EH (cell line): Measurements from ENCODE around the gene RXRG.

Source experiments
- DNase-seq: peaks from one replicate; pipeline ENCODE4 v3.0.0-alpha.2; 2015; ENCODE audit warnings: low read depth

RXRG gene

DNA sequence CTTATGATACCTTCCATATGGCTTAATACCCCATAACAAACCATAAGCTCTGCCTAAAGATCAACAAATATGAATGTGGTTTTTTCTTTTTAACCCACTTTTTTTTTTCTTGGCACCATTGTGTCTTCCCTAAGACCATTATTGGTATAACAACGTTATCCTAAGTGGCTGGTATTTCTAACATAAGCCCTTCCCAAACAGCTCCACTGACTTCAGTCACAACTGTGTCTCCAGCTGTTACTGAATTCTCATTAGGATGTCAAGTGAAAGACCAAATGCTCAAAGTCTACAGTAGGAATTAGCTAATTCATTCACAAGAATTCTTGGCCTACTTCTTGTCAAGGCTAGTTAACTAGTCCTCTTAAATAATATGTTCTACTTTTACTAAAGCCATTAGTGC is 4.2 kb upstream of the RXRG start:
- no peak for DNase-seq

- no peak for DNase-seq
Observed at GRCh38 chr1:165445388-165445787, 462 bp upstream of the RXRG start.

DNA sequence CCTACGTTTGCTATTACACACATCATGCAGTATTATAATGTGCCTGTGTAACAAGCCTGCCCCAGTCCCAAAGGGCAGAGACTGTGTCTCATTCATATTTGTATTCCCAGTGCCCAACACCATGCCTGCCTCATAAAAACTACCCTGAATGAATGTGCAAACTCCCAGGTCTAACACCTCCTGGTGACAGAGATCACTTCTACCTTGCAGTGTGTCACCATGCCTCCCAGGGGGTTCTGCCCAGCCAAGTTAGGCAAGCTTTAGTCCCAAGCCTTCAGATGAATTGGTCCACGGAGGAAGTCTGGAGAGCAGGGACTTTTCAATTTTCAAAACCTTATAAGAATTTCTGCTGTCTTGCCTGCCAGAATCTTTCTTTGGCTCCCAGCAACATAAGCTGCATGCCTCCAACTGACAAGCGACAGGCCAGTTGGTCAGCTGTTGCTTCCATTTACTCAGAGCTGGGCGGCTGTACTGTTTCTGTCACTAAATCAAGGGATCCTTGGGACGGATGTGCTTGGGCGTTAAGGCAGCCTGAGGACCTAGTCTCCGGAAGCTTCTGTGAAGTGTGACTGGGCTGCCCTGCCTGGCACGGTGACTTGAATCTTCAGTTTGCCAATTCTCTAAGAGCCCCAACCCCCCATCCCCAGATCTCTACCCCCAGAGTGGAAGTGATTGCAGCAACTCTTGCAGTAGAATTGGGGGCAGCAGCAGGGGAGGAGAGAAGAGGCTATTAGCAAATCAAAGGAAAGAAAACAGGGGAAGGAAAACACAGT is 1.2 kb downstream of the RXRG start:
- no peak for DNase-seq

DNA sequence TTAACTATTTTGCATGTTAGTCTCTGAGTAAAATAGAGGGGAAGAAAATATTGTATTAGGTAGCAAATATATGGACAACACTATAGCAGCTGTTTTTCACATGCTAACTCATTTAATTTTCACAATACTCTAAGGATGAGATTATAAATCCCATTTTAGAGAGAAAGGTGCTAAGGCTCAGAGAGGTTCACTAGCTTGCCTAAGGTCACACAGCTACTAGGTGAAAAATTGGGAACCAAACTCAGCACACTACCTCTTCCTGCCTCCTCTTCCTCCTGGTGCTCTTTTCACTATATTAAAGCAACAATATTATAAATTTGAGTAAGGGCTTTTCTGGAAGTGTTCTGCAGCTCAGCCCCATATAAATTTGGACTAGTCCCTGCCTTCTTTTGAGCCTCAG is 2.3 kb downstream of the RXRG start:
- DNase-seq: no peak

GRCh38 chr1:165442053-165442452 is 2.9 kb downstream of the RXRG start:
- no peak for DNase-seq

DNA sequence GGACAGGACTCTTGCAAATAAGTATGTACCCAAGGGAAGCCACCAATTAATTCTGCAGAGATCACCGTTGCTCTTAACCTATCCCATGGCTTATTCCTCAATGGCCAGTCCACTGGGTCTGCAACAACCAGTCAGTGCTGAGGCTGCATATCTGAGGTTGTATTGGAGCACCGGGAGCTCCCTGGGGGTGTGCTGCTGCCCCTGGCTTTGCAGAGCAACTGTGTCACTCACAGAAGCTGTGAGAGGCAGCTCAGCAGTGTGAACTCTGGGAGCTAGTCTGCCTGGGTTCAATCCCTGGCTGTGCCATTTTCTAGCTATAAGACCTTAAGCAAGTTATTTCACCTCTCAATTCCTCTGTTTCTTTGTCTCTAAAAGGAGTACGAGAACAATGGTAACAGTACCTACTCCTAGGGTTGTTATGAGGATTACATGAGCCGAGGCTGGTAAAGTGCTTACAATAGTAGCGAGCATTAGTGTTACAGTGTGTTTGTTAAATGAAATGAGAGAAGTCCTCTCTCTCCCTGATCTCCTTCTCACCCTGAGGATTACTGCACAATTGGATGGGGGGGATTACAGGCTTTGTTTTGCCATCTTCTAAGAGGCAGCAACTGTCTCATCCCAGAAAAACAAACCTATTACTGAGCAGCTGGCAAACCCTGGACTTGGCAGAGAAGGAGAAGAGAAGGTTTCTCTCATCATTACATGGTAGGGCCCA is 3.6 kb downstream of the RXRG start:
- no peak for DNase-seq

GRCh38 chr1:165439330-165439729 is 5.6 kb downstream of the RXRG start:
- DNase-seq: no peak

GRCh38 chr1:165436994-165437393 is 7.9 kb downstream of the RXRG start:
- no peak for DNase-seq

- no peak for DNase-seq
Observed at GRCh38 chr1:165435801-165436200, 9.1 kb downstream of the RXRG start.

DNA sequence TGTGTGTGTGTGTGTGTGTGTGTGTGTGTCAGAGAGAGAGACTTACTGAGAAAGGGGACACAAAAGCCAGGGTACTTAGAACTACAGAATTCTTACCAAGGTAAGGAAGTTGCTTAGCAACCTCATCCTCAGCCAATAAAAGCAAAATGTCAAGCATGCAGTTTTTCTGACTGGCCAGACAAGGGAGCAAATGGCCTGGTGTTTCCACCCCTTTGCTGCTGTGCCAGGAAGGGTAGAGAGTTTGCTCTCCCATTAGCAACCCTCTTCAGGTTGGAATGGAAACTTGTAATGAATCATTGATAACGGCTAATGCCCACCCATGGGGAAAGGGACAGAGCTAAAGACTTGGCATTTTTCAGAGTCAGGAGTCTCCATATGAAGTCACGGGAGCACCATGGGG is 10.6 kb downstream of the RXRG start:
- DNase-seq: no peak

- DNase-seq: no peak
Observed at GRCh38 chr1:165431079-165431478, 13.8 kb downstream of the RXRG start.

DNA sequence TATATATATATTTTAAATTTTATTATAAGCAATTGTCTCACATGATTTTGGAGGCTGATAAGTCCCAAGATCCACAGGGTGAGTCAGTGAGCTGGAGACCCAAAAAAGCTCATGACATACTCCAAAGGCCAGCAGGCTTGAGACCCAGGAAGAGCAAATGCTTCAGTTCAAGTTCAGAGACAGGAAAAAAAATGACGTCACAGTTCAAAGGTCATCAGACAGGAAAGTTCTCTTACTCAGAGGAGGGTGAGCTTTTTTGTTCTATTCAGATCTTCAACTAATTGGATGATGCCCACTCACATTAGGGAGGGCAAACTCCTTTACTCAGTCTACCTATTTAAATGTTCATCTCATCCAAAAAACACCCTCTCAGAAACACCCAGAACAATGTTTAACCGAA is 18.2 kb downstream of the RXRG start:
- DNase-seq: no peak

DNA sequence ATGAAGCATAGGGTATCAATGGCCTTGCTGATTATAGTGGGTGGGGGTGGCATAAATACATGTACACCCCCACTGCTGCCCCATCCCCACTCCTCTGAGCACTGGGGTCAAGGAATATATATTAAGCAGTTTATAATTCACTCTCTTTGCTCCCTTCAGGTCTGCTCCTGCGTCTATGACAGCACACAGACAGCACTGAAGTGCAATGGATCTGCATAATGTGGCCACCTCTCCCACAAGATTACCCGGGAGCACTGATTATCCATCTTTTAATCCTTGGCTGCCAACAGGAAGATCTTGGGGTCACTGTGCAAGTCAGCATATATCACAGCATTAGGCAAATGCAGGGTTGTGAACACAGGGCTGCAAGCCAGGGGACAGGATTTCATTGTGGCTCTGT is 19.3 kb downstream of the RXRG start:
- no peak for DNase-seq

GRCh38 chr1:165424454-165425216 is 20.3 kb downstream of the RXRG start:
- no peak for DNase-seq

GRCh38 chr1:165423136-165423535 is 21.8 kb downstream of the RXRG start:
- no peak for DNase-seq

- DNase-seq: no peak
Observed at GRCh38 chr1:165420655-165421054, 24.3 kb downstream of the RXRG start.

GRCh38 chr1:165419839-165420238 is 25.1 kb downstream of the RXRG start:
- DNase-seq: no peak

- no peak for DNase-seq
Observed at GRCh38 chr1:165418195-165418594, 26.7 kb downstream of the RXRG start.

- DNase-seq: no peak
Observed at GRCh38 chr1:165416876-165417275, 28.1 kb downstream of the RXRG start.

DNA sequence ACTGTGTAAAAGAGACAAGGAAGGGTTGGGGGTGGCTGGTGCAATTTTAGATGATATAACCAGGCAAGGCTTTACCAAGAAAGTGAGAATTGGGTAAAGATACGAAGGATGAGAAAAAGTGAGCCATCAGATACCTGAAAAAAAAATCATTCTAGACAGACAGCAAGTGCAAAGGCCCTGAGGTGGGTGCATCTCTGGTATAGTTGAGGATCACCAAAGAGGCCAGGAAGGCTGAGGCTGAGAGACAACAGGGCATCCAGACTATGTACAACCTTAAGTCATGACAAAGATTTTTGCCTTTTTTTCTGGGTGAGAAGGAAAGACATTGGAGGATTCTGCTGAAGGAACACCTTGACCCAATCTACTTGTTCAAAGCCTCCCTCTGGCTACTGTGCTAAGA is 29.9 kb downstream of the RXRG start:
- no peak for DNase-seq

DNA sequence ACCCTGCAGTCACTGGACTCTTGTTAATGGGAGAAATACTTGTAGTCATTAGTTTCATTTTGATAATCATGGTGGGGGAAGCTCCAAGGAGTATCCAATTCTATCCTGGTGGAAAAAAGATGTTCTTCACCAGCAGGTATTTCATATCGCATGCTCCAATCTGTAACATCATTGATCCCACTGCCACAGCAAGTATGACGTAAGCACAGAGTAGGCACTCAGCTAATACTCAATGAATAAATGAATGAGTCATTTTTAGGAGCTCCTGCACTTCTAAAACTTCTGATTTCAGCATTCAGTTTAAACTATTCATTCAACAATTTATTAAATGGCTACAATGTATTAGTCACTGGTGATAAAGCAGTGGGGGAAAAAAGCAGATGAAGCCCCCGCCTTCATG is 30.3 kb downstream of the RXRG start:
- no peak for DNase-seq

- no peak for DNase-seq
Observed at GRCh38 chr1:165411396-165411795, 33.5 kb downstream of the RXRG start.
